ENCODE data around the gene NUDT11. TPM values are rescaled to one million over a fixed set of nuclear protein-coding genes. Genes with fewer than 3 reads are reported as not detected.
"Not testable (repeated sequence)": the region's sequence is repeated elsewhere in the genome, so short reads cannot be mapped to it uniquely, and the experiment has no call there.

Gene NUDT11
- under 1 TPM in 5 of 7 donors, not detected in 2; 0.32 to 0.77 (median 0.40) TPM for total RNA-seq
- under 1 TPM; 0.16 to 0.49 (median 0.17) TPM for polyA plus RNA-seq
- long read RNA-seq, donor 1, partial matches to known transcripts = 0 of 1 reads
- long read RNA-seq, donor 1, other reads (novel, unspliced or antisense) = 0 of 1 reads
- long read RNA-seq, donor 2, partial matches to known transcripts = 0 of 1 reads
- long read RNA-seq, donor 2, other reads (novel, unspliced or antisense) = 0 of 1 reads

GRCh38 chrX:51496501-51497291 lies at the start of gene NUDT11:
TSS of gene NUDT11 (minus strand) at chrX:51496592. CDS start at chrX:51496444, 148 bp downstream.
- intact Hi-C loops (cut with DNase I; ENCODE audit: low total_unique reads) = no loop called here
- H3K27me3 ChIP-seq (replicated peaks in 1 of 7) = peaks cover 0 to 42% (median 6%) of the 10 kb centered on the region in 7 donors
- no peaks in the 10 kb centered on the region for H3K36me3 ChIP-seq
- H3K27ac ChIP-seq = no peak within 1 kb of the TSS
- TF ChIP-seq POLR2AphosphoS5 (IDR thresholded peaks at IDR 0.05) (peak in 2 of 3 donors; percentile 25 to 29), CTCF (IDR thresholded peaks at IDR 0.05 in 8 of 11, conservative IDR thresholded peaks at IDR 0.05 in 3 of 11) (no peak)
- WGBS, 5 donors = 1 to 40% (median 1%) methylated on average over 18 to 96 of the region's 96 CpGs
- no peaks in the 10 kb centered on the region for H3K9me3 ChIP-seq
- peak within 1 kb of the TSS; percentile 34 to 76 (median 48) for H3K4me3 ChIP-seq
- peaks cover 0 to 3% (median 0%) of the 10 kb centered on the region in 6 donors for H3K4me1 ChIP-seq
- DNase-seq = peak; percentile 75

- Histone ChIP-seq H3K27me3 (replicated peaks in 1 of 7) (peaks cover 0 to 10% (median 0%) of the 10 kb centered on the region in 7 donors), H3K4me1 (no peaks in the 10 kb centered on the region), H3K9me3 (no peaks in the 10 kb centered on the region), H3K36me3 (no peaks in the 10 kb centered on the region), H3K27ac (no peak overlapping the region), H3K4me3 (no peak overlapping the region)
- no peak for DNase-seq
- WGBS, 5 donors = 77 to 93% (median 84%) methylated on average over 2 of the region's 2 CpGs
- intact Hi-C loops (cut with DNase I; ENCODE audit: low total_unique reads) = no loop called here
- TF ChIP-seq POLR2A (IDR thresholded peaks at IDR 0.05) (no peak), POLR2AphosphoS5 (IDR thresholded peaks at IDR 0.05) (no peak), CTCF (IDR thresholded peaks at IDR 0.05 in 8 of 11, conservative IDR thresholded peaks at IDR 0.05 in 3 of 11) (no peak)
These were observed 24.0 kb upstream of the NUDT11 start for GRCh38 chrX:51520393-51520792.

GRCh38 chrX:51519131-51519530 lies 22.7 kb upstream of the NUDT11 start:
- H3K27ac ChIP-seq; H3K9me3 ChIP-seq; H3K4me1 ChIP-seq; H3K36me3 ChIP-seq; DNase-seq; H3K4me3 ChIP-seq; H3K27me3 ChIP-seq (replicated peaks in 1 of 7); intact Hi-C loops (cut with DNase I; ENCODE audit: low total_unique reads): not testable (repeated sequence)
- WGBS, 5 donors = 47 to 83% (median 78%) methylated on average over 2 of the region's 2 CpGs

- peaks cover 0 to 3% (median 0%) of the 10 kb centered on the region in 8 donors for H3K9me3 ChIP-seq
- intact Hi-C loops (cut with DNase I; ENCODE audit: low total_unique reads) = no loop called here
- H3K4me3 ChIP-seq = no peak overlapping the region
- H3K27me3 ChIP-seq (replicated peaks in 1 of 7) = no peaks in the 10 kb centered on the region
- no peaks in the 10 kb centered on the region for H3K36me3 ChIP-seq
- no peak for DNase-seq
- H3K27ac ChIP-seq = no peak overlapping the region
- 80 to 93% (median 84%) methylated on average over 3 of the region's 3 CpGs for WGBS, 5 donors
- no peak for TF ChIP-seq POLR2AphosphoS5 (IDR thresholded peaks at IDR 0.05)
- TF ChIP-seq POLR2A (IDR thresholded peaks at IDR 0.05) = no peak
- TF ChIP-seq CTCF (IDR thresholded peaks at IDR 0.05 in 8 of 11, conservative IDR thresholded peaks at IDR 0.05 in 3 of 11) = no peak
- no peaks in the 10 kb centered on the region for H3K4me1 ChIP-seq
These were observed 11.2 kb upstream of the NUDT11 start for GRCh38 chrX:51507551-51507950.

- peak overlapping the region; percentile 34 to 76 (median 48) for H3K4me3 ChIP-seq
- intact Hi-C loops (cut with DNase I; ENCODE audit: low total_unique reads) = not testable (repeated sequence)
These were observed 497 bp downstream of the NUDT11 start for GRCh38 chrX:51495701-51496488.

More at GRCh38 chrX:51495701-51496488, 497 bp downstream of the NUDT11 start:
- H3K4me1 ChIP-seq, DNase-seq, H3K27ac ChIP-seq, H3K36me3 ChIP-seq, H3K9me3 ChIP-seq: not testable (repeated sequence)
- 2 to 64% (median 2%) methylated on average over 9 to 53 of the region's 60 CpGs for WGBS, 5 donors
- peaks cover 0 to 44% (median 6%) of the 10 kb centered on the region in 7 donors for H3K27me3 ChIP-seq (replicated peaks in 1 of 7)
